Measurements from ENCODE around the gene HAO2. TPM values are rescaled to one million over a fixed set of nuclear protein-coding genes. Genes with fewer than 3 reads are reported as not detected.
"Not testable (repeated sequence)": the region's sequence is repeated elsewhere in the genome, so short reads cannot be mapped to it uniquely, and the experiment has no call there.

The HAO2 gene
- total RNA-seq, 2 experiments from 2014 or later = not detected

DNA sequence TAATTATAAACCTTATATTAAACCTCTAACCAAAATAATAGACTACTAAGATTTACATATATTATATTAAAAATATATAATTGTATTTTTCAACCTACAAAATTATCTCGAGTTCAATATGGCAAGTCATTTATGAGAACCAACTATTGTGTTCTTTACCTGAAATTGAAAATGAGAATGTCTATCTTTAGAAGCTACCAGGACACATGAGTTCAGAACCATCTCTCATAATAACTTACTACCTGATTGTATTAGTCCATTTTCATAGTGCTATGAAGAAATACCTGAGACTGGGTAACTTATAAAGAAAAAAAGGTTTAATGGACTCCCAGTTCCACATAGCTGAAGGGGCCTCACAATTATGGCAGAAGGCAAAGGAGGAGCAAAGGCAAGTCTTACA is 6.8 kb downstream of the HAO2 start:
- Histone ChIP-seq H3K4me3 (ENCODE audit: low read depth, low read length, poor library complexity, severe bottlenecking) (no peak overlapping the region), H3K27ac (ENCODE audit: low read depth, low read length, poor library complexity, severe bottlenecking) (no peak overlapping the region), H3K4me2 (ENCODE audit: low read length) (no peak overlapping the region), H3K4me1 (ENCODE audit: insufficient read depth, low read length, poor library complexity, severe bottlenecking) (no peaks in the 10 kb centered on the region), H2AFZ (ENCODE audit: low read length) (no peak overlapping the region), H3K36me3 (ENCODE audit: insufficient read depth, low read length) (no peaks in the 10 kb centered on the region), H3K79me2 (ENCODE audit: insufficient read depth, low read depth, low read length) (no peaks in the 10 kb centered on the region), H4K20me1 (ENCODE audit: insufficient read depth, low read length) (no peaks in the 10 kb centered on the region), H3K9me3 (ENCODE audit: low read length) (no peaks in the 10 kb centered on the region), H3K9me2 (ENCODE audit: insufficient read depth, low read length) (no peaks in the 10 kb centered on the region)
- BruUV-seq (replicated peaks) = no TSS peak
- TF ChIP-seq EZH2phosphoT487 (IDR thresholded peaks at IDR 0.05; ENCODE audit: borderline replicate concordance, low read depth, low read length) = no peak
- TF ChIP-seq, protein P1, sequence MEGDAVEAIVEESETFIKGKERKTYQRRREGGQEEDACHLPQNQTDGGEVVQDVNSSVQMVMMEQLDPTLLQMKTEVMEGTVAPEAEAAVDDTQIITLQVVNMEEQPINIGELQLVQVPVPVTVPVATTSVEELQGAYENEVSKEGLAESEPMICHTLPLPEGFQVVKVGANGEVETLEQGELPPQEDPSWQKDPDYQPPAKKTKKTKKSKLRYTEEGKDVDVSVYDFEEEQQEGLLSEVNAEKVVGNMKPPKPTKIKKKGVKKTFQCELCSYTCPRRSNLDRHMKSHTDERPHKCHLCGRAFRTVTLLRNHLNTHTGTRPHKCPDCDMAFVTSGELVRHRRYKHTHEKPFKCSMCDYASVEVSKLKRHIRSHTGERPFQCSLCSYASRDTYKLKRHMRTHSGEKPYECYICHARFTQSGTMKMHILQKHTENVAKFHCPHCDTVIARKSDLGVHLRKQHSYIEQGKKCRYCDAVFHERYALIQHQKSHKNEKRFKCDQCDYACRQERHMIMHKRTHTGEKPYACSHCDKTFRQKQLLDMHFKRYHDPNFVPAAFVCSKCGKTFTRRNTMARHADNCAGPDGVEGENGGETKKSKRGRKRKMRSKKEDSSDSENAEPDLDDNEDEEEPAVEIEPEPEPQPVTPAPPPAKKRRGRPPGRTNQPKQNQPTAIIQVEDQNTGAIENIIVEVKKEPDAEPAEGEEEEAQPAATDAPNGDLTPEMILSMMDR (conservative IDR thresholded peaks at IDR 0.05; ENCODE audit: low read length) = no peak
- no peak for DNase-seq (ENCODE audit: low spot score)
- ChIA-PET CTCF (ENCODE audit: unreplicated experiment) (no interaction called here), POLR2A (interaction anchor here (0.6 kb wide), 1 partner anchor 58 kb away, joined by 3 read pairs; no protein-coding TSS in a partner anchor)
- intact Hi-C loops (cut with micrococcal nuclease; ENCODE audit: unreplicated experiment) = no loop called here

DNA sequence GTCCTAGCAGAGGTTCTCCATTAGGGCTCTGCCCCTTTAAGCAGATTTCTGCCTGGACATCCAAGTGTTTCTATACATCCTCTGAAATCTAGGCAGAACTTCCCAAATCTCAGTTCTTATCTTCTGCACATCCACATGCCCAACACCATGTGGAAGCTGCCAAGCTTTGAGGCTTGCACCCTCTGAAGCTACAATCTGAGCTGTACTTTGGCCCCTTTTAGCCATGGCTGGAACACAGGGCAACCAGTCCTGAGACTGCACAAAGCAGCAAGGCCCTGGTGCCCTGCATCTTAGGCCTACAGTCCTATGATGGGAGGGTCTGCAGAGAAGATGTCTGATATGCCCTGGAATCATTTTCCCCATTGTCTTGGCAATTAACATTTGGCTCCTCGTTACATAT is 8.0 kb downstream of the HAO2 start:
- Histone ChIP-seq H3K27ac (ENCODE audit: low read depth, low read length, poor library complexity, severe bottlenecking) (no peak overlapping the region), H3K36me3 (ENCODE audit: insufficient read depth, low read length) (no peaks in the 10 kb centered on the region), H3K9me2 (ENCODE audit: insufficient read depth, low read length) (no peaks in the 10 kb centered on the region), H3K4me2 (ENCODE audit: low read length) (no peak overlapping the region), H4K20me1 (ENCODE audit: insufficient read depth, low read length) (no peaks in the 10 kb centered on the region), H3K79me2 (ENCODE audit: insufficient read depth, low read depth, low read length) (no peaks in the 10 kb centered on the region), H3K4me3 (ENCODE audit: low read depth, low read length, poor library complexity, severe bottlenecking) (no peak overlapping the region), H2AFZ (ENCODE audit: low read length) (no peak overlapping the region), H3K4me1 (ENCODE audit: insufficient read depth, low read length, poor library complexity, severe bottlenecking) (no peaks in the 10 kb centered on the region), H3K9me3 (ENCODE audit: low read length) (no peaks in the 10 kb centered on the region)
- ChIA-PET POLR2A (no interaction called here), CTCF (ENCODE audit: unreplicated experiment) (no interaction called here)
- no peak for TF ChIP-seq EZH2phosphoT487 (IDR thresholded peaks at IDR 0.05; ENCODE audit: borderline replicate concordance, low read depth, low read length)
- TF ChIP-seq, protein P1 (conservative IDR thresholded peaks at IDR 0.05; ENCODE audit: low read length) = no peak
- intact Hi-C loops (cut with micrococcal nuclease; ENCODE audit: unreplicated experiment) = no loop called here
- no peak for DNase-seq (ENCODE audit: low spot score)
- BruUV-seq (replicated peaks) = no TSS peak

DNA sequence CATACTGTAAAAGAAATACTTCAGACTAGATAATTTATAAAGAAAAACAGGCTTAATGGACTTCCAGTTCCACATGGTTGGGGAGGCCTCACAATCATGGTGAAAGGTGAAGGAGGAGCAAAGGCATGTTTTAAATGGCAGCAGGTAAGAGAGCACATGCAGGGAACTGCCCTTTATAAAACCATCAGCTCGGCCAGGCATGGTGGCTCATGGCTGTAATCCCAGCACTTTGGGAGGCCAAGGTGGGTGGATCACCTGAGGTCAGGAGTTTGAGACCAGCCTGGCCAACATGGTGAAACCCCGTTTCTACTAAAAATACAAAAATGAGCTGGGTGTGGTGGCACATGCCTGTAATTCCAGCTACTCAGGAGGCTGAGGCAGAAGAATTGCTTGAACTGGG is 9.0 kb downstream of the HAO2 start:
- H3K9me2 ChIP-seq (ENCODE audit: insufficient read depth, low read length); H3K79me2 ChIP-seq (ENCODE audit: insufficient read depth, low read depth, low read length); H2AFZ ChIP-seq (ENCODE audit: low read length); H3K27ac ChIP-seq (ENCODE audit: low read depth, low read length, poor library complexity, severe bottlenecking); H3K4me1 ChIP-seq (ENCODE audit: insufficient read depth, low read length, poor library complexity, severe bottlenecking); H3K4me3 ChIP-seq (ENCODE audit: low read depth, low read length, poor library complexity, severe bottlenecking); intact Hi-C loops (cut with micrococcal nuclease; ENCODE audit: unreplicated experiment); H3K4me2 ChIP-seq (ENCODE audit: low read length); POLR2A ChIA-PET; BruUV-seq (replicated peaks); H3K36me3 ChIP-seq (ENCODE audit: insufficient read depth, low read length); H3K9me3 ChIP-seq (ENCODE audit: low read length); CTCF ChIA-PET (ENCODE audit: unreplicated experiment); DNase-seq (ENCODE audit: low spot score); H4K20me1 ChIP-seq (ENCODE audit: insufficient read depth, low read length): not testable (repeated sequence)
